ENCODE results near the gene PLXNB1. TPM values are rescaled to one million over a fixed set of nuclear protein-coding genes. Genes with fewer than 3 reads are reported as not detected.

The PLXNB1 gene
- total RNA-seq, 1 experiment from 2014 or later, result 97.7 TPM

GRCh38 chr3:48361928-48362327, 68.0 kb downstream of the PLXNB1 start:
- no peaks in the 10 kb centered on the region for H3K9me3 ChIP-seq (ENCODE audit: insufficient read depth, low read depth)
- no peaks in the 10 kb centered on the region for H4K20me1 ChIP-seq (ENCODE audit: insufficient read depth)
- no peak overlapping the region for H3K4me2 ChIP-seq
- no peaks in the 10 kb centered on the region; the same call in 1 of the 2 replicates for H3K4me1 ChIP-seq (replicated peaks; ENCODE audit: insufficient read depth)
- no peak overlapping the region for H2AFZ ChIP-seq
- POLR2A ChIA-PET (ENCODE audit: unreplicated experiment), result no interaction called here
- no peak overlapping the region for H3K4me3 ChIP-seq
- intact Hi-C loops (cut with micrococcal nuclease; ENCODE audit: unreplicated experiment), result no loop called here
- TF ChIP-seq, protein P1, sequence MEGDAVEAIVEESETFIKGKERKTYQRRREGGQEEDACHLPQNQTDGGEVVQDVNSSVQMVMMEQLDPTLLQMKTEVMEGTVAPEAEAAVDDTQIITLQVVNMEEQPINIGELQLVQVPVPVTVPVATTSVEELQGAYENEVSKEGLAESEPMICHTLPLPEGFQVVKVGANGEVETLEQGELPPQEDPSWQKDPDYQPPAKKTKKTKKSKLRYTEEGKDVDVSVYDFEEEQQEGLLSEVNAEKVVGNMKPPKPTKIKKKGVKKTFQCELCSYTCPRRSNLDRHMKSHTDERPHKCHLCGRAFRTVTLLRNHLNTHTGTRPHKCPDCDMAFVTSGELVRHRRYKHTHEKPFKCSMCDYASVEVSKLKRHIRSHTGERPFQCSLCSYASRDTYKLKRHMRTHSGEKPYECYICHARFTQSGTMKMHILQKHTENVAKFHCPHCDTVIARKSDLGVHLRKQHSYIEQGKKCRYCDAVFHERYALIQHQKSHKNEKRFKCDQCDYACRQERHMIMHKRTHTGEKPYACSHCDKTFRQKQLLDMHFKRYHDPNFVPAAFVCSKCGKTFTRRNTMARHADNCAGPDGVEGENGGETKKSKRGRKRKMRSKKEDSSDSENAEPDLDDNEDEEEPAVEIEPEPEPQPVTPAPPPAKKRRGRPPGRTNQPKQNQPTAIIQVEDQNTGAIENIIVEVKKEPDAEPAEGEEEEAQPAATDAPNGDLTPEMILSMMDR (conservative IDR thresholded peaks at IDR 0.05), result no peak
- no peak for TF ChIP-seq EZH2 (IDR thresholded peaks at IDR 0.05; ENCODE audit: low read depth)
- no peak for DNase-seq
- no peaks in the 10 kb centered on the region for H3K27me3 ChIP-seq (ENCODE audit: insufficient read depth, low read depth)
- no peaks in the 10 kb centered on the region for H3F3A ChIP-seq (ENCODE audit: insufficient read depth, low read depth)
- H3K27ac ChIP-seq, result no peak overlapping the region
- no peaks in the 10 kb centered on the region for H3K79me2 ChIP-seq (ENCODE audit: low read depth)
- BruUV-seq (replicated peaks), result no TSS peak
- no peaks in the 10 kb centered on the region for H3K36me3 ChIP-seq (ENCODE audit: low read depth)
- no peaks in the 10 kb centered on the region for H3K9me2 ChIP-seq (ENCODE audit: insufficient read depth)
- CTCF ChIA-PET, result no interaction called here

GRCh38 chr3:48356419-48356818, 73.5 kb downstream of the PLXNB1 start:
- H3K4me3 ChIP-seq, result no peak overlapping the region
- CTCF ChIA-PET, result no interaction called here
- peak in 1 of 2 experiments; percentile 61 for DNase-seq
- H3F3A ChIP-seq (ENCODE audit: insufficient read depth, low read depth), result no peaks in the 10 kb centered on the region
- H3K4me1 ChIP-seq (replicated peaks; ENCODE audit: insufficient read depth), result no peaks in the 10 kb centered on the region; the same call in 1 of the 2 replicates
- H3K4me2 ChIP-seq, result no peak overlapping the region
- TF ChIP-seq, protein P1 (conservative IDR thresholded peaks at IDR 0.05), result no peak
- TF ChIP-seq EZH2 (IDR thresholded peaks at IDR 0.05; ENCODE audit: low read depth), result no peak
- no peaks in the 10 kb centered on the region for H3K9me3 ChIP-seq (ENCODE audit: insufficient read depth, low read depth)
- H3K79me2 ChIP-seq (ENCODE audit: low read depth), result no peaks in the 10 kb centered on the region
- H4K20me1 ChIP-seq (ENCODE audit: insufficient read depth), result no peaks in the 10 kb centered on the region
- POLR2A ChIA-PET (ENCODE audit: unreplicated experiment), result no interaction called here
- H3K27me3 ChIP-seq (ENCODE audit: insufficient read depth, low read depth), result no peaks in the 10 kb centered on the region
- no peaks in the 10 kb centered on the region for H3K36me3 ChIP-seq (ENCODE audit: low read depth)
- intact Hi-C loops (cut with micrococcal nuclease; ENCODE audit: unreplicated experiment), result no loop called here
- no peaks in the 10 kb centered on the region for H3K9me2 ChIP-seq (ENCODE audit: insufficient read depth)
- no peak overlapping the region for H3K27ac ChIP-seq
- BruUV-seq (replicated peaks), result no TSS peak
- H2AFZ ChIP-seq, result no peak overlapping the region

- intact Hi-C loops (cut with micrococcal nuclease; ENCODE audit: unreplicated experiment), result no loop called here
- POLR2A ChIA-PET (ENCODE audit: unreplicated experiment), result no interaction called here
- CTCF ChIA-PET, result no interaction called here
These were observed 75.9 kb downstream of the PLXNB1 start for GRCh38 chr3:48353987-48354386.

More at GRCh38 chr3:48353987-48354386, 75.9 kb downstream of the PLXNB1 start:
- H3K27ac ChIP-seq, result no peak overlapping the region
- BruUV-seq (replicated peaks), result no TSS peak
- H3K4me1 ChIP-seq (replicated peaks; ENCODE audit: insufficient read depth), result no peaks in the 10 kb centered on the region; the same call in 1 of the 2 replicates
- H3K4me2 ChIP-seq, result no peak overlapping the region
- H3K4me3 ChIP-seq, result no peak overlapping the region
- H3F3A ChIP-seq (ENCODE audit: insufficient read depth, low read depth), result no peaks in the 10 kb centered on the region
- no peaks in the 10 kb centered on the region for H3K27me3 ChIP-seq (ENCODE audit: insufficient read depth, low read depth)
- H4K20me1 ChIP-seq (ENCODE audit: insufficient read depth), result no peaks in the 10 kb centered on the region
- no peaks in the 10 kb centered on the region for H3K9me2 ChIP-seq (ENCODE audit: insufficient read depth)
- TF ChIP-seq, protein P1 (conservative IDR thresholded peaks at IDR 0.05), result no peak
- TF ChIP-seq EZH2 (IDR thresholded peaks at IDR 0.05; ENCODE audit: low read depth), result no peak
- no peaks in the 10 kb centered on the region for H3K79me2 ChIP-seq (ENCODE audit: low read depth)
- H3K9me3 ChIP-seq (ENCODE audit: insufficient read depth, low read depth), result no peaks in the 10 kb centered on the region
- no peaks in the 10 kb centered on the region for H3K36me3 ChIP-seq (ENCODE audit: low read depth)
- H2AFZ ChIP-seq, result no peak overlapping the region
- no peak for DNase-seq

Other genes with a start within 250 kb of the PLXNB1 start
- gene CDC25A, start 241.7 kb downstream of the PLXNB1 start, total RNA-seq (2021), result 9.7 and 10.5 TPM in 2 replicates
- gene CAMP, start 206.6 kb downstream of the PLXNB1 start, total RNA-seq (2021), result not detected in 2 replicates
- 11.1 and 11.7 TPM in 2 replicates for gene ZNF589, start 189.0 kb downstream of the PLXNB1 start, total RNA-seq (2021)
- 38.3 and 42.8 TPM in 2 replicates for gene NME6, start 128.7 kb downstream of the PLXNB1 start, total RNA-seq (2021)
- not detected in 2 replicates for gene SPINK8, start 96.4 kb downstream of the PLXNB1 start, total RNA-seq (2021)
- not detected in 2 replicates for gene FBXW12, start 57.9 kb downstream of the PLXNB1 start, total RNA-seq (2021)
- 28.5 and 35.4 TPM in 2 replicates for gene CCDC51, start 10.0 kb upstream of the PLXNB1 start, total RNA-seq (2021)
- gene TMA7, start 10.2 kb upstream of the PLXNB1 start, total RNA-seq (2021), result 235 and 314 TPM in 2 replicates
- 6.9 and 8.5 TPM in 2 replicates for gene ATRIP, start 16.7 kb upstream of the PLXNB1 start, total RNA-seq (2021)
- 133 and 141 TPM in 2 replicates for gene SHISA5, start 74.1 kb upstream of the PLXNB1 start, total RNA-seq (2021)
- 11.7 and 13.3 TPM in 2 replicates for gene PFKFB4, start 126.7 kb upstream of the PLXNB1 start, total RNA-seq (2021)
- 2.8 and 4.2 TPM in 2 replicates for gene UCN2, start 133.7 kb upstream of the PLXNB1 start, total RNA-seq (2021)
- 91.2 and 151 TPM in 2 replicates for gene COL7A1, start 165.2 kb upstream of the PLXNB1 start, total RNA-seq (2021)
- 255 and 264 TPM in 2 replicates for gene UQCRC1, start 179.6 kb upstream of the PLXNB1 start, total RNA-seq (2021)
- gene TMEM89, start 191.7 kb upstream of the PLXNB1 start, total RNA-seq (2021), result not detected in 2 replicates
- gene SLC26A6, start 205.4 kb upstream of the PLXNB1 start, total RNA-seq (2021), result 16.5 and 18.7 TPM in 2 replicates
- gene CELSR3, start 232.8 kb upstream of the PLXNB1 start, total RNA-seq (2021), result 9.9 and 11.6 TPM in 2 replicates

All from PC-9 (cell line).